Neutrophil (primary cell): ENCODE measurements around the gene SERBP1.

Source experiments
- H3K27ac ChIP-seq: fragments of 200-600 bp; sonication (generic); 2 replicates; pipeline ENCODE4 v1.5.1; 2016; ENCODE audit warnings: mild to moderate bottlenecking, moderate library complexity
- H3K27me3 ChIP-seq: fragments of 200-600 bp; sonication (generic); 2 replicates; pipeline ENCODE4 v1.6.0; 2016; ENCODE audit warnings: mild to moderate bottlenecking
- H3K36me3 ChIP-seq: fragments of 200-600 bp; sonication (generic); 2 replicates; pipeline ENCODE4 v1.5.1; 2017
- H3K4me1 ChIP-seq, 2 experiments: fragments of 200-600 bp in 1 of 2; sonication (generic) in 1 of 2; 1 replicate in 1 of 2; 2 replicates in 1 of 2; pipeline versions ENCODE4 v1.5.1 to v1.6.1; 2013 to 2016; ENCODE audit warnings: low read depth in 1 of 2, low read length in 1 of 2, mild to moderate bottlenecking in 1 of 2, moderate library complexity in 1 of 2; ENCODE audit not compliant: control insufficient read depth in 1 of 2, insufficient read depth in 1 of 2
- H3K4me3 ChIP-seq, 2 experiments: fragments of 200-600 bp in 1 of 2; sonication (generic) in 1 of 2; 1 replicate in 1 of 2; 2 replicates in 1 of 2; pipeline ENCODE4 v1.5.1; 2013 to 2016; ENCODE audit warnings: low read depth in 1 of 2, low read length in 1 of 2, mild to moderate bottlenecking in 1 of 2, moderate library complexity in 1 of 2
- H3K9me3 ChIP-seq: fragments of 200-600 bp; sonication (generic); 2 replicates; pipeline ENCODE4 v1.5.1; 2016
- TF ChIP-seq, protein P1 (sequence below): fragments of 200-600 bp; sonication (generic); IDR thresholded peaks from 2 replicates; pipeline ENCODE4 v1.5.1; 2016; ENCODE audit warnings: antibody characterized with exemption

Gene SERBP1

GRCh38 chr1:67440339-67440738 is 10.1 kb upstream of the SERBP1 start:
- Histone ChIP-seq H3K4me3 (no peak overlapping the region), H3K27ac (no peak overlapping the region), H3K36me3 (no peaks in the 10 kb centered on the region), H3K9me3 (no peaks in the 10 kb centered on the region), H3K27me3 (no peaks in the 10 kb centered on the region), H3K4me1 (no peaks in the 10 kb centered on the region)
- TF ChIP-seq, protein P1, sequence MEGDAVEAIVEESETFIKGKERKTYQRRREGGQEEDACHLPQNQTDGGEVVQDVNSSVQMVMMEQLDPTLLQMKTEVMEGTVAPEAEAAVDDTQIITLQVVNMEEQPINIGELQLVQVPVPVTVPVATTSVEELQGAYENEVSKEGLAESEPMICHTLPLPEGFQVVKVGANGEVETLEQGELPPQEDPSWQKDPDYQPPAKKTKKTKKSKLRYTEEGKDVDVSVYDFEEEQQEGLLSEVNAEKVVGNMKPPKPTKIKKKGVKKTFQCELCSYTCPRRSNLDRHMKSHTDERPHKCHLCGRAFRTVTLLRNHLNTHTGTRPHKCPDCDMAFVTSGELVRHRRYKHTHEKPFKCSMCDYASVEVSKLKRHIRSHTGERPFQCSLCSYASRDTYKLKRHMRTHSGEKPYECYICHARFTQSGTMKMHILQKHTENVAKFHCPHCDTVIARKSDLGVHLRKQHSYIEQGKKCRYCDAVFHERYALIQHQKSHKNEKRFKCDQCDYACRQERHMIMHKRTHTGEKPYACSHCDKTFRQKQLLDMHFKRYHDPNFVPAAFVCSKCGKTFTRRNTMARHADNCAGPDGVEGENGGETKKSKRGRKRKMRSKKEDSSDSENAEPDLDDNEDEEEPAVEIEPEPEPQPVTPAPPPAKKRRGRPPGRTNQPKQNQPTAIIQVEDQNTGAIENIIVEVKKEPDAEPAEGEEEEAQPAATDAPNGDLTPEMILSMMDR: no peak

GRCh38 chr1:67439277-67440029 is 9.3 kb upstream of the SERBP1 start:
- Histone ChIP-seq H3K27ac (no peak overlapping the region), H3K36me3 (no peaks in the 10 kb centered on the region), H3K27me3 (no peaks in the 10 kb centered on the region), H3K4me3 (no peak overlapping the region), H3K9me3 (no peaks in the 10 kb centered on the region), H3K4me1 (no peaks in the 10 kb centered on the region)
- TF ChIP-seq, protein P1: no peak

DNA sequence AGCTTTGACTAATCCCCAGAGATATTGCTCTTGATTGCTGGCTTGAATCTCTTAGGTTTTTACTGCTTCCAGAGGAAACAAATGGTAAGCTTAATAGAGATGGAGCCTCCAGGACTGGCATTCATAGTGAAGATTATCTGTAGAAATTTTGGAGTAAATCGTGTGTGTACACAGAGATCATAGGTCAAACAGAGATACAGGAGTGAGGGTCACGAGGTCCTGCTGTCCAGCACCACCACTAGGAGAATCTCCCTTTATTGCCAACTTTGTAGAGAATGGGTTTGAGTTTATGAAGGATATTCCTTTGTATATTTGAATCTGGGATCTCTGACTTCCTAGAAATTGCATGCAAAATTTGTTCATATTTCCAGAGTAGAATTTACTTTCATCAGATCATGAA is 7.8 kb upstream of the SERBP1 start:
- TF ChIP-seq, protein P1: no peak
- H3K9me3 ChIP-seq: no peaks in the 10 kb centered on the region
- H3K27me3 ChIP-seq: no peaks in the 10 kb centered on the region
- no peaks in the 10 kb centered on the region for H3K36me3 ChIP-seq
- peaks cover 6 to 12% of the 10 kb centered on the region in 2 experiments for H3K4me1 ChIP-seq
- H3K27ac ChIP-seq: no peak overlapping the region
- H3K4me3 ChIP-seq: no peak overlapping the region

- Histone ChIP-seq H3K4me1 (peaks cover 8 to 12% of the 10 kb centered on the region in 2 experiments), H3K4me3 (no peak overlapping the region), H3K27me3 (no peaks in the 10 kb centered on the region), H3K36me3 (no peaks in the 10 kb centered on the region), H3K27ac (no peak overlapping the region), H3K9me3 (no peaks in the 10 kb centered on the region)
- TF ChIP-seq, protein P1: no peak
These were observed 6.4 kb upstream of the SERBP1 start for GRCh38 chr1:67436511-67437055.

- Histone ChIP-seq H3K27ac (no peak overlapping the region), H3K4me3 (no peak overlapping the region), H3K36me3 (no peaks in the 10 kb centered on the region), H3K4me1 (peaks cover 20 to 21% of the 10 kb centered on the region in 2 experiments), H3K9me3 (no peaks in the 10 kb centered on the region), H3K27me3 (no peaks in the 10 kb centered on the region)
- TF ChIP-seq, protein P1: no peak
These were observed 4.3 kb upstream of the SERBP1 start for GRCh38 chr1:67434491-67434890.
